ENCODE measurements around the gene DPEP1.

DPEP1 gene

DNA sequence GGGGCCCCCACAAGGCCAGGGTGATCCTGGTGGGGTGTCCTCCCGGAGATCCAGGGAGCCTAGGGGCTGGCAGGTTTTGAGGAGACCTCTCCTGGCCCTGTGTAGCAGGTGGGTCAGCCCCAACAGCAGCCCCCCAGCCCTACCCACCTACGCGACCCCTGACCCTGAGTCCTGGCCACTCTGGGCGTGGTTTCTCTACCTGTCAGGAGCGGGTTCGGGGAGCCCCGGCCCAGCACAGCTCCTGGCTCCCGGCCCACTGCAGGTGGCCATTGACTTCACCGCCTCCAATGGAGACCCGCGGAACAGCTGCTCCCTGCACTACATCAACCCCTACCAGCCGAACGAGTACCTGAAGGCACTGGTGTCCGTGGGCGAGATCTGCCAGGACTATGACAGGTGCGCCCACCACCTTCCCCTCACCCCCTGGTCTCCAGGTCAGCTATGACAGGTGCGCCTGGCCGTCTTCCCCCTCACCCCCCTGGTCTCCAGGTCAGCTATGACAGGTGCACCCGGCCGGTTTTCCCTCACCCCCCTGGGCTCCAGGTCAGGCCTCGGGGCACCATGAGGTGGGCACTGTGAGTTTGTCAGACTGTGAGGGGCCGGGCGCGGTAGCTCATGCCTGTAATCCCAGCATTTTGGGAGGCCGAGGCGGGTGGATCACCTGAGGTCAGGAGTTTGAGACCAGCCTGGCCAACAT, 24.9 kb upstream of the DPEP1 start:
- no peaks in the 10 kb centered on the region for H3K79me2 ChIP-seq (ENCODE audit: insufficient read depth, low read length)
- H3K9me2 ChIP-seq (replicated peaks; ENCODE audit: low read depth, low read length) = no peaks in the 10 kb centered on the region
- H2AFZ ChIP-seq (ENCODE audit: low read length) = no peak overlapping the region
- H4K20me1 ChIP-seq (ENCODE audit: insufficient read depth, low read length, poor library complexity, severe bottlenecking) = no peaks in the 10 kb centered on the region
- TF ChIP-seq, protein P1, sequence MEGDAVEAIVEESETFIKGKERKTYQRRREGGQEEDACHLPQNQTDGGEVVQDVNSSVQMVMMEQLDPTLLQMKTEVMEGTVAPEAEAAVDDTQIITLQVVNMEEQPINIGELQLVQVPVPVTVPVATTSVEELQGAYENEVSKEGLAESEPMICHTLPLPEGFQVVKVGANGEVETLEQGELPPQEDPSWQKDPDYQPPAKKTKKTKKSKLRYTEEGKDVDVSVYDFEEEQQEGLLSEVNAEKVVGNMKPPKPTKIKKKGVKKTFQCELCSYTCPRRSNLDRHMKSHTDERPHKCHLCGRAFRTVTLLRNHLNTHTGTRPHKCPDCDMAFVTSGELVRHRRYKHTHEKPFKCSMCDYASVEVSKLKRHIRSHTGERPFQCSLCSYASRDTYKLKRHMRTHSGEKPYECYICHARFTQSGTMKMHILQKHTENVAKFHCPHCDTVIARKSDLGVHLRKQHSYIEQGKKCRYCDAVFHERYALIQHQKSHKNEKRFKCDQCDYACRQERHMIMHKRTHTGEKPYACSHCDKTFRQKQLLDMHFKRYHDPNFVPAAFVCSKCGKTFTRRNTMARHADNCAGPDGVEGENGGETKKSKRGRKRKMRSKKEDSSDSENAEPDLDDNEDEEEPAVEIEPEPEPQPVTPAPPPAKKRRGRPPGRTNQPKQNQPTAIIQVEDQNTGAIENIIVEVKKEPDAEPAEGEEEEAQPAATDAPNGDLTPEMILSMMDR (conservative IDR thresholded peaks at IDR 0.05; ENCODE audit: low read length) = no peak
- TF ChIP-seq EZH2phosphoT487 (IDR thresholded peaks at IDR 0.05; ENCODE audit: borderline replicate concordance) = no peak
- peaks cover 2% of the 10 kb centered on the region for H3K4me1 ChIP-seq (ENCODE audit: insufficient read depth, low read length, poor library complexity, severe bottlenecking)
- no peak overlapping the region for H3K4me2 ChIP-seq (ENCODE audit: low read depth, low read length, poor library complexity, severe bottlenecking)
- no peaks in the 10 kb centered on the region for H3K9me3 ChIP-seq (ENCODE audit: insufficient read depth, low read depth, low read length)
- no peaks in the 10 kb centered on the region for H3K36me3 ChIP-seq (ENCODE audit: insufficient read depth, low read length)
- no peak overlapping the region for H3K4me3 ChIP-seq (ENCODE audit: low read length, poor library complexity, severe bottlenecking)
- no peaks in the 10 kb centered on the region for H3F3A ChIP-seq (ENCODE audit: low read depth)
- H3K9ac ChIP-seq (ENCODE audit: low read depth, low read length, poor library complexity, severe bottlenecking) = no peak overlapping the region
- no peaks in the 10 kb centered on the region for H3K27me3 ChIP-seq (ENCODE audit: insufficient read depth, low read length, poor library complexity, severe bottlenecking)

DNA sequence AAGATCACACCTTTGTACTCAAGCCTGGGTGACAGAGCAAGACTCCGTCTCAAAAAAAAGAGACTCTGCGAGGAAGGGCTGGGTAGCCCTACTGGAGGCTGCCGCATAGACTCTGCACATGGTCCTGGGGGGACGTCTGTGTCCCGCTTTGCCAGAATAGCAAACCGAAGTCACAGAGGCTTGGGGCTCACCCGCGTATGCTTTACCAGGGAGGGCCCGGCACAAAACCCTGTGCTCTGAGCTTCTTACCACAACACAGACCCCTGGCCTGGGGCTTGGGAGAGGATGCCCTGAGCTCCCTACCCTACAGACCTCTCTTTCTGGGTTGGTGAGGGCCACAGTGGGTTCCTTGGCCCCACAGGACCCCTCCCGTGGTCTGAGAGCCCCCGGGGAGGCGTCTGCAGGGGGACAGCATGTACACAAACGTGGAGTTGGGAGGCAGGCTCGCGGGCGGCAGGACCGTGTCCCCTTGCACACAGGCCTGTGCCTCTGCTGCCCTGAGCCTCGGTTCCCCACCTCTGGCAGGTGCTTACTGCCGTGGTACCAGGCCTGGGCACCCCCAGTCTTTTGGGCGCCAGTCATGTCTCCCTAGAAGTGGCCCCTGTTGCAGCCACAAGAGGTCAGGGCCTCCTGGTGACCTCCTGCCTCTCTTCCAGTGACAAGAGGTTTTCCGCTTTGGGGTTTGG, 24.1 kb upstream of the DPEP1 start:
- Histone ChIP-seq H3K9me2 (replicated peaks; ENCODE audit: low read depth, low read length) (no peaks in the 10 kb centered on the region), H3K9ac (ENCODE audit: low read depth, low read length, poor library complexity, severe bottlenecking) (no peak overlapping the region), H2AFZ (ENCODE audit: low read length) (no peak overlapping the region), H3K9me3 (ENCODE audit: insufficient read depth, low read depth, low read length) (no peaks in the 10 kb centered on the region), H3F3A (ENCODE audit: low read depth) (no peaks in the 10 kb centered on the region), H3K4me2 (ENCODE audit: low read depth, low read length, poor library complexity, severe bottlenecking) (no peak overlapping the region), H4K20me1 (ENCODE audit: insufficient read depth, low read length, poor library complexity, severe bottlenecking) (no peaks in the 10 kb centered on the region), H3K79me2 (ENCODE audit: insufficient read depth, low read length) (no peaks in the 10 kb centered on the region), H3K4me1 (ENCODE audit: insufficient read depth, low read length, poor library complexity, severe bottlenecking) (peaks cover 4% of the 10 kb centered on the region), H3K36me3 (ENCODE audit: insufficient read depth, low read length) (no peaks in the 10 kb centered on the region), H3K4me3 (ENCODE audit: low read length, poor library complexity, severe bottlenecking) (no peak overlapping the region), H3K27me3 (ENCODE audit: insufficient read depth, low read length, poor library complexity, severe bottlenecking) (no peaks in the 10 kb centered on the region)
- TF ChIP-seq, protein P1 (conservative IDR thresholded peaks at IDR 0.05; ENCODE audit: low read length) = no peak
- no peak for TF ChIP-seq EZH2phosphoT487 (IDR thresholded peaks at IDR 0.05; ENCODE audit: borderline replicate concordance)

DNA sequence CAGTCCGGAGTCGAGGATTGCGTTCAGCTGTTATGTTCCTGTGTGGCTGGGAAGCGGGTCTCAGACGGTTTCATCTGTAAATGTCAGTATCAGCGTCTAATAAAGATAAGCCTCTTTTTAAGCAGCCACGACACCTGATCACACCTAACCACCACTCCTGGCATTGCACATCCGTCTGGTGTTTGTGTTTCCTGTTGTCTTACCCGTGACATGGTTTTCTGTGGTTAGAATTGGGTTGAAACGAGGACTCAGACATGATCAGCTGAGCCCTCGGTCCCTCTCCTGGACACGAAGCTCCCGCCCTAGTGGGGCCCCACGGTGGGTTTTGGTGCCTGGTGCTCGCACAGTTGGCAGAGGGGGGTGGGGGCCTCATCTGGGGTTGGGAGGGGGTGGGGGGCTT, 19.6 kb upstream of the DPEP1 start:
- Histone ChIP-seq H3K9ac (ENCODE audit: low read depth, low read length, poor library complexity, severe bottlenecking) (peak overlapping the region; percentile 52), H3F3A (ENCODE audit: low read depth) (no peaks in the 10 kb centered on the region), H3K4me1 (ENCODE audit: insufficient read depth, low read length, poor library complexity, severe bottlenecking) (peaks cover 6% of the 10 kb centered on the region), H4K20me1 (ENCODE audit: insufficient read depth, low read length, poor library complexity, severe bottlenecking) (no peaks in the 10 kb centered on the region), H3K36me3 (ENCODE audit: insufficient read depth, low read length) (no peaks in the 10 kb centered on the region), H2AFZ (ENCODE audit: low read length) (no peak overlapping the region), H3K27me3 (ENCODE audit: insufficient read depth, low read length, poor library complexity, severe bottlenecking) (no peaks in the 10 kb centered on the region), H3K4me3 (ENCODE audit: low read length, poor library complexity, severe bottlenecking) (peak overlapping the region; percentile 49), H3K9me2 (replicated peaks; ENCODE audit: low read depth, low read length) (no peaks in the 10 kb centered on the region), H3K9me3 (ENCODE audit: insufficient read depth, low read depth, low read length) (no peaks in the 10 kb centered on the region), H3K4me2 (ENCODE audit: low read depth, low read length, poor library complexity, severe bottlenecking) (peak overlapping the region; percentile 65), H3K79me2 (ENCODE audit: insufficient read depth, low read length) (no peaks in the 10 kb centered on the region)
- TF ChIP-seq EZH2phosphoT487 (IDR thresholded peaks at IDR 0.05; ENCODE audit: borderline replicate concordance) = no peak
- TF ChIP-seq, protein P1 (conservative IDR thresholded peaks at IDR 0.05; ENCODE audit: low read length) = no peak
